Activated CD8-positive, alpha-beta memory T cell treated with anti-CD3 and anti-CD28 coated beads, Interleukin-2, amount 50 U/mL, for 24 hours (primary cell): ENCODE results near the gene SEC61A2.

Source experiments
- DNase-seq: peaks from one replicate; pipeline ENCODE4 v3.0.0-alpha.2; 2020; ENCODE audit errors: extremely low read depth

SEC61A2 gene

DNA sequence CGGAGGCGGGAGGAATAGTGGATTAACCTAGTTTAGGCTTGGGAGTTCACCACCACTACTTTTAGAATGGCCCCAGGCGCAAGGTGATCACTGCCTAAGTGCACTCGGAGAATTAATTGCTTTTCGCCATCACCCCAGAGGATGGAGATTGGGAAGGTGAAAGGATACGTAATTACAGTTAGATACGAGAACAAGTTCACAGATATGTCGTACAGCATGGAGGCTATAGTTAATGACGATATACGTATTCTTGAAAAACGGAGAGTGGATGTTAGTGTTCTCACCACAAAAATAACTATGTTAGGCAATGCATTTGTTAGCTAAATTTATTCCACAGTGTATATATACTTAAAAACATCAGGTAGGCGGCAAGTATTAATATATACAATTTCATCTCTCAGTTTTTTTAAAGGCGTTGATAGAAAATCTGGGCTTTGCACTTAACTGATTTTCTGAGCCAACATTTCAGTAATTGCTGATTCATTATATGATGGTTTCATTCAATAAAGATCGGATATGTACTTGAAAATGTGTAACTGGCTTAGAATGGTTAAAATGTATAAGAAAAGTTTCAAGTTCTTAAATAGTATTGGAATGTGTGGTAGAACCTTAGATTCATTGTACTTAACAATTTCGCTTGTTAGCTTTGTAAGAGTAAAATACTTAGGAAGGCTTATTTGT, 67.2 kb downstream of the SEC61A2 start:
- no peak for DNase-seq

DNA sequence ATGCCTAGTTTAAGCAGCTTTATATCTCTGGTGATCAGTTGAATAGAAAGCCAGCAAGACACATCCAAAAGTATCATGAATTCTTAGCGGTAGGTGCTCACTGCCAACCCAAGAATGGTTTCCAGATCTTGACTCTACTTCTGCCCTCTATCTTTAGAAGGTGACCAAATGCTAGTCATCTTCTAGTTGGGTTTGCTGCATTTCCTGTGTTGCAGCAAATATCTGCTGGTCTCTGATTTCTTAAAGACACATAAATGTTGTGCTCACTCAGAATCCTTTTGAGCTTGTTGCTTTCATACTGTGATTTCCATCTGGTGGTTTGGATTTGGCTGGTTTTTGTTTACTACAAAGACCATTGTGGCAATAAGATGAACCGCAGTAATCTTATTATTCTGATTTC, 68.7 kb downstream of the SEC61A2 start:
- DNase-seq: no peak

DNA sequence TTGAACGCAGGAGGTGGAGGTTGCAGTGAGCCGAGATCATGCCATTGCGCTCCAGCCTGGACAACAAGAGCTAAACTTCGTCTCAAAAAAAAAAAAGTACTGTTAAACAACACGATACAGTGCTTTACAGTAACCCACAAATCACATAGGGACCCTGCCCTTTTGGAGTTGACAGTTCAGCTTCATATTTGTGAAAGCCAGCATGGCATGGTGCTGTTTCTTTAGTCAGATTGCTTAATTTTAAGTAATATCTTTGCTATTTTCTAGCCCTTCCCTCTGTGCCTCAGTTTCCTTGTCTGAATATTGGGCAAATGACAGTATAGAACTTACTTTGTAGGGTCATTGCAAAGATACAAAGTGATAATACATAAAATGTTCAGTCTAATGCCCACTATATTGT, 71.4 kb downstream of the SEC61A2 start:
- no peak for DNase-seq

DNA sequence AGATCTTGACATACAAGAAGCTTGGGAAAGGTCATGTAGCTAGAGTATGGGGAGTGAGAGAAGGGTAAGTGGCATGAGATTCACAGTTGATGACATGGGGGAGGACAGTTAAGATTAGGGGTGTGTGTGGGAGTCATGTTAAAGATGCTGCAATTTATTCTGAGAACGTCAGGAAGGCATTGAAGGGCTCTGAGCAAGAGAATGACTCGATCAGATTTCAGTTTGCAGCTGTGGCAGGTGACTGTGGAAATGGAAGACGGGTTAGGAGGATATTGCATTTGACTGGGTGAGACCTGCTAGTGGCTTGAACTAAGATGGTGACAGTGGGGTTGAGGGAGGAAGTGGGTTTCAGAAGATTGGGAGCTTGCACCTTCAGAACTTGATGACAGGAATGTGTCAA, 72.1 kb downstream of the SEC61A2 start:
- no peak for DNase-seq

DNA sequence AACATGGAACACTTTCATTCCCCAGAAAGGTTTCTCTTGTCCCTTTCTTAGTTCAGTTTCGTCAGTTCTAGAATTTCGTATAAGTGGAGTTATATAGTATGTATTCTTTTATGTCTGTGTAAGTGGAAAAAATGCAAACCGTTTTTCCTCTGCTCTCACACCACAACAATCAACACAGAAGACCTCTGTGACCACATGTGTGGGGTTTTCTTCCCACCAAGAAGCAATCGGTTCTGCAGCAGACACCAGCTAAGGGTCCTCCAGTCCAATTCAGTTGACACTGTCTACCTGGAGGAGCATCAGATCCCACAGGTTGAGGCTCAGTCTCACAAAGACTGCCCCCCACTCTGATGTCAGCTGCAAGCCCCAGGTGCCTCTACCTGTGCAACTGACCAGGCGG, 72.7 kb downstream of the SEC61A2 start:
- DNase-seq: no peak

DNA sequence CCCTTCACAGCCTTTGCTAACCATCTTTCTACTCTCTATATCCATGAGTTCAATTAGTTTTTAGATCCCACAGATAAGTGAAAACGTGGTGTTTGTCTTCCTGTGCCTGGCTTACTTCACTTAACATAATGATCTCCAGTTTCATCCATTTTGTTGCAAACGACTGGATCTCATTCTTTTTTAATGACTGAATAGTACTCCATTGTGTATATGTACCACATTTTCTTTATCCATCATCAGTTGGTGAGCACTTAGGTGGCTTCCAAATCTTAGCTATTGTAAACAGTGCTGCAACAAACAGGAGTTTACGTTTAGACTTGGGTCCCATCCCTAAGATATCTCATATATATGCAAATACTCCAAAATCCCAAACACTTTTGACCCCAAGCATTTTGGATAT, 75.6 kb downstream of the SEC61A2 start:
- DNase-seq: no peak

DNA sequence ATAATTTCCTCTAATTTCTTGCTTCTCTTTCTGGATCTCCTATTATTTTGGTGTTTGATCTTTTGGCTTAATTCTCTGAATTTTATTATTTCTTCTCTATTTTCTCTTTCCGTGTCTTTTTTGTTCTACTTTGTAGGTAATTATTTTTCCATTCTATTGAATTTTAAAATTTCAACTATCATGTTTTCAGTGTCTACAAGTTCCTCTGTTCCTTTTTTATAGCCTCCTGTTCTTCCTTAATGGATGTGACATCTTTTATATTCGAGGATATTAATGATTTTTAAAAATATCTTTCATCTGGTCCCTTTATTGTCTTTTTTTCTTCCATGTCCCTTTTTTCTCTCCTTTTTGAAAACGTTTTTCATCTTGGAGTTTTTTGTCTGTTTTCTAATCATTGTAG, 77.6 kb downstream of the SEC61A2 start:
- no peak for DNase-seq

DNA sequence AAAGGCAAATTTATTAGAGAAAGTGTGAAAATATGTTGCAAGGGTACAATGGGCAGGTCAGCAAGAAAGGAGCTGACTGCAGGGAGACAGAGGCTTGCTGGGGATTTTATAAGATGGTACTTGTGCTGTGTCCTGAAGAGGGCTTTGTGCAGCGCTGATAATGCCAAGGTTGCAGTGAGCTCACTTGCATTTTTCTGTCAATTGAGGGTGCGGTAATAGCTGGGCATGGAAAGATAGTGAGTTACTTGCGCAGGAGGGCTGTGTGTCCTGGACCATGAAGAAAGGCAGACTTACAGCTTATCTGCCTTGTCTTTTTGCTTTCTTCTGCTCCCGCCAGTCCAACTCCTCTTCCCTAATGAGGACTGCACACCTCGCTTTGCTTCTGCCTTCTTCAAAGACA, 79.0 kb downstream of the SEC61A2 start:
- no peak for DNase-seq

DNA sequence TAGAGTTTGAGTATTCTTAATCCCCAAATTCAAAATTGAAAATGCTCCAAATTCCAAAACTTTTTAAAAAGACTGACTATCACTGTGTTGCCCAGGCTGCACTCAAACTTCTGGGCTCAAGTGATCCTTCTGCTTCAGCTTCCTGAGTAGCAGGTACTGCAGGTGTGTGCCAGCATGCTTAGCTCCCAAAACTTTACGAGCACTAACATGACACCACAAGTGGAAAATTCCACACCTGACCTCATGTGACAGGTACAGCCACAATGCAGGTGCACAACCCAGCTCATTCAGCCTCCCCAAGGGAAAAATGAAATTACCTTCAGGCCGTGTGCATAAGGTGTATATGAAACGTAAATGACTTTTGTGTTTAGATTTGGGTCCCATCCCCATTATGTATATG, 83.0 kb downstream of the SEC61A2 start:
- DNase-seq: no peak

DNA sequence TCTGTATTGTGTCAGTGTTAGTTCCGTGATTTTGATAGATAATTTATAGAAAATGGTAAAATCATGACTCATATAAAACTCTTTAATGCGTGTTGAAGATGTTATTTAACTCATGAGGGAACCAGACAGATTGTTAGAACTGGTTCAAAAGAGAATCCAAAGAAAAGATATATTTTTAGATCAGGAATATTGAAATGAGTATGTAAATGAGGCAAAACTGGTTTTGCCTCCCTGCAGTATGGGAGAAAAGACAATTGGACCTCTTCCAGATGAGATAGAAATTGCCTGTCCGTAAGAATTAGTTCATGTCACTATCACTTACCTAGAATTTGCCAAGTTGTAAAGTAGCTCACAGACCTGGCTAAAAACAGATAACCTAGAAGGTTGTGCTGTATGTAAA, 84.1 kb downstream of the SEC61A2 start:
- no peak for DNase-seq

DNA sequence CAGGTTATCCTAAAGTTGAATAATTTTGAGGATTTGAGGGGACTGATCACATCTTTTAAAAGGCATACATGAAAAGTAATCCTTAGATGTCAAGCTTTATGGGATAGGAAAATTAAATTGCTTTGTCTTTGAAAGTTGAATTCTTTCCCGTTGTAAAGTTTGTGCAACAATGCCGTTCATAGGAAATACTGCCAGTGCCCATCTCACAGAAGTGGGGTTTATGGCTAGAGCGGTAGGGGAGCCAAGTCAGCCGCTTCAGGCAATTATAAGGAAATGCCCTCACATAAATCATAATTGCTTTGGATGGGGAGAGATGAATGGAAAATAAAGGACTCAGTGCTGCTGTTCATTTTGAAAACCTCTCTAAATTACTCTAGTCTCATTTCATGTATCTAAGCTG, 84.6 kb downstream of the SEC61A2 start:
- no peak for DNase-seq

DNA sequence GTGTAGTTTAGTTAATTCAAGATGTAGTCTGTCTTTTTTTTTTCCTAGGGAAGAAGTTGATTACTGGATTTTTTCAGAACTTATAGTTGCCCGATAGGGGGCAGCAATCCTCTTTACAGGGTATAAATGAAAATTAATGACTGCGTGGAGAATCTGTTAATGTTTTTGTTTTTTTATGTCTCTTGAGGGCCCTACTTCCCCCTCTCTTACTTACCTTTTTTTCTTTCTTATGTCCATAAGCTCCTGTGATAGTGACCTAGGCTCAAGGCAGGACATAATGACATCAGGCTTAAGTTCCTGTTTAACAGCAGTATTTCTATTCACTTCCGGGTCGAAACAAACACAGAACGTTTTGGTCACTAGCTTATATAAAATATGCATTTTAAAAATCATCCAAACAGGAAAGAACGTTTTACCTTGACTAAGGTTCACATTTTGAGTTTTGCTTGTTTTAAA, 85.3 kb downstream of the SEC61A2 start:
- no peak for DNase-seq
